Stimulated activated CD8-positive, alpha-beta memory T cell treated with anti-CD3 and anti-CD28 coated beads, Interleukin-15, amount 100 ng/mL, for 48 hours (primary cell): Measurements from ENCODE around the gene ADGRG3.

Source experiments
- DNase-seq, 2 donors: peaks; one replicate each; pipeline ENCODE4 v3.0.0-alpha.2; 2020; ENCODE audit warnings: low read depth in 2 of 2

The ADGRG3 gene

GRCh38 chr16:57681950-57682728, 14.0 kb downstream of the ADGRG3 start:
- no peak for DNase-seq

GRCh38 chr16:57682809-57683635, 14.9 kb downstream of the ADGRG3 start:
- no peak for DNase-seq

GRCh38 chr16:57683636-57684545, 15.8 kb downstream of the ADGRG3 start:
- DNase-seq: no peak

GRCh38 chr16:57684626-57685358, 16.7 kb downstream of the ADGRG3 start:
- no peak for DNase-seq

GRCh38 chr16:57685633-57686032, 17.5 kb downstream of the ADGRG3 start:
- no peak for DNase-seq

- DNase-seq: no peak
Observed at GRCh38 chr16:57686577-57686976, 18.5 kb downstream of the ADGRG3 start.

GRCh38 chr16:57687363-57687929, 19.3 kb downstream of the ADGRG3 start:
- DNase-seq: no peak

- no peak for DNase-seq
Observed at GRCh38 chr16:57688487-57688986, 20.4 kb downstream of the ADGRG3 start.

GRCh38 chr16:57688987-57689761, 21.1 kb downstream of the ADGRG3 start:
- DNase-seq: no peak

GRCh38 chr16:57689762-57690558, 21.9 kb downstream of the ADGRG3 start:
- peak; percentile 14 to 42 for DNase-seq

- no peak for DNase-seq
Observed at GRCh38 chr16:57690782-57691471, 22.8 kb downstream of the ADGRG3 start.

- no peak for DNase-seq
Observed at GRCh38 chr16:57692636-57693035, 24.5 kb downstream of the ADGRG3 start.

- no peak for DNase-seq
Observed at GRCh38 chr16:57693550-57693949, 25.4 kb downstream of the ADGRG3 start.

GRCh38 chr16:57694231-57694724, 26.2 kb downstream of the ADGRG3 start:
- DNase-seq: no peak

- peak in 1 of 2 donors; percentile 3 for DNase-seq
Observed at GRCh38 chr16:57694725-57695679, 26.9 kb downstream of the ADGRG3 start, which contains the start of gene DRC7. TSS of gene DRC7 (plus strand) at chr16:57694806. CDS start at chr16:57697950, 3,144 bp downstream.

GRCh38 chr16:57695680-57696069, 27.6 kb downstream of the ADGRG3 start:
- no peak for DNase-seq

GRCh38 chr16:57696240-57696639, 28.1 kb downstream of the ADGRG3 start:
- no peak for DNase-seq
